ENCODE data around the gene TEKTIP1. TPM values are rescaled to one million over a fixed set of nuclear protein-coding genes. Genes with fewer than 3 reads are reported as not detected.

Gene TEKTIP1
- not detected in 2 replicates for total RNA-seq

DNA sequence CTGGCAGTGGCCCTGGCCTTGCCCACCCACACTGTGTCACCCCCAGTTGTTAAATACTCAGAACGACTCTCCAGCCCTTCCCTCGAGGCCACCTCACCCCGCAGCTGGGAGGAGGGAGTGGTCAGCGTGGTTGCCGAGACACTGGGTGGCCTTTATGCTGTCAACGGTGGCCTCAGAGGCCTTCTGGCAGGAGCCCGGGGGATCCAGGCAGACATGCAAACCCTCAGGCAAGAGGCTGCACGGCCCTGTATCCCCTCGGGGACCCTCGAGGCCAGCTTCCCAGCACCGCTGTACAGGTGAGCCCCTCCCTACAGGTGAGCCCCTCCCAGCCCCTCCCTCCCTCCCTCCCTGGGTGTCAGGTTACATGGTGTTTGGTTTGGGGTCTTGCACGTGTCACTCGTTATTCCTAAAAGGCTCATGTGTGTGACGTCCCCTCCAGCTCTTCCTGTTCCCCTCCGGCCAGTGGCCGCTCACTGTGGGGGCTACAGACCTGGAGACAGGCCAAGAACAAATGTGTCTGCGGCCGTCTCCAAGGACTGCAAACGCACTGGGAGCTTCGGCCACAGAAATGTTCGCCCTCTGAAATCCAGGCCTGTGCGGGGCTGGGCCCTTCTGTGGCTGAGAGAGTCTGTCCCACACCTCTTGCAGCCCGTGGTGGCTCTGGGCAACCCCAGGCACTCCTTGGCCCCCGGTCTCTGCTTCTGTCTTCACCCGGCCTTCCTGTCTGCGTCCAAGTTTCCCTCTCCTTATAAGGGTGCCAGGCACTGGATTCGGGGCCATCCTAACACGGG is at the start of gene TEKTIP1:
TSS of gene TEKTIP1 (plus strand) at position 210 of the 791 bp plus-strand sequence. CDS start at position 214, 4 bp downstream.

DNA sequence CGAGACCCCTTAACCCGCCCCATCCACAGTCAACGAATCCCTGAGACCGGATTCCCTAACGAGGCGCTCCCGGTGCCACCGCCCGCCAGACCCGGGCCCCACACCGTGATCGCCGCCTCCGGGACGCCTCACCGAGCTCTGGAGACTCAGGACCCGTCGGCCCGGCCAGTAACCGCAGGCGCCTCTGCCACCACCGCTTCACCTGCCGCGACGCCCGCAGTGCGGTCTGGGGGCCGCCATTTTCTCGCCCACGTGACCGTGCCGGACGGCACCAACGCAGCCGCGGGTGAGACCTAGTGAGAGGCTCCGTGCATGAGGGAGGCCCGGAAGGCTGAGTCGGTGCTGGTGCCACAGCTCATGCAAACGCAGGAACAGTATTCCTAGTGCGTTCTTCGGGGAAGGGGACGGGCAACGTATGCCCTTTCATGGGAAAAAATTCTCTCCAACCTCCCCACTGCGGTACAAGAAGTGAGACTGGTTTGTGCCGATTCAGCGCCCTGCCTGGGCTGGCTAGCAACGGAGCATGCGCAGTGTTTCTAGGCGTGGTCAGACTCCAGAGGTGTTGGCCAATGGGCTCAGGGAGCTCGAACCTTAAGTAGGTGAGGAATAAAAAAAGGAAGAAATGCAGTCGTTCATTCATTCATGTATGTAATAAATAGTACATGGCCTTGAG is 38.4 kb upstream of the TEKTIP1 start, which contains the start of gene DOHH:
TSS of gene DOHH (minus strand) at position 246 of the 673 bp plus-strand sequence. CDS start 3,860 bp downstream, outside the sequence.

DNA sequence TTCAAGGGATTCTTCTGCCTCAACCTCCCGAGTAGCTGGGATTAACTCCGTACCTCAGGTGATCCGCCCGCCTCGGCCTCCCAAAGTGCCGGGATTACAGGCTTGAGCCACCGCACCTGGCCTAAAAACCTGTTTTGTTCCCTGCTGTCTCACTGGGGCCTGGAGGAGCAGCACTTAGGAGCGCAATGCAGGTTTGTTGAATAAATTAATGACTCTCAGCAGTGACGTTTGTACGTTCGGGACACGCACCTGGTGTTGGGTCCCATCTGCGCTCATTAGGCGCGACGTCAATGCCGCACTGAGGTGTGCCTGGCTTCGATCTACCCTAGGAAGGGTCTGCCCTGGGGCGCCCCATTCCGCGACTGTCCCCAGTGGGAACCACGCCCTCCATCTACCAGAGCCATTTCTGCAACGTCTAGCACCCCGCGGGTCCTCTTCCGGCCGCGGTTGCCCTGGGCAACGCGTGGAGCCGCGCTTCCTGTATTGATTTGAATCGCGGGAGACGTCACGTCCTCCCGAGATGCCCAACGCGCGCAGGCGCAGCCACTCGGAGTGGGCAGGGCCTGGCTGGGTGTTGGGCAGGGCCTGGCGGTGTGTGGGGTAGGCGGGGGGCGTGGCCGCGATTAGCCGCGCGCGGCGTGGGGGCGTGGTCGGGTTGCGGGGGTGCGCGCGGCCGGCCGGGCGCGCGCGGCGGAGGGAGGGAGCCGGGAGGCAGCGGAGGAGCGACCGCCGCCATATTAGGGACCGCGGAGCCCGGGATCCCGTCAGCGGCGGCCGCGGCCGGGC is 33.2 kb upstream of the TEKTIP1 start, which contains the start of gene FZR1:
TSS of gene FZR1 (plus strand) at position 714 of the 786 bp plus-strand sequence. CDS start 16,679 bp downstream, outside the sequence.

DNA sequence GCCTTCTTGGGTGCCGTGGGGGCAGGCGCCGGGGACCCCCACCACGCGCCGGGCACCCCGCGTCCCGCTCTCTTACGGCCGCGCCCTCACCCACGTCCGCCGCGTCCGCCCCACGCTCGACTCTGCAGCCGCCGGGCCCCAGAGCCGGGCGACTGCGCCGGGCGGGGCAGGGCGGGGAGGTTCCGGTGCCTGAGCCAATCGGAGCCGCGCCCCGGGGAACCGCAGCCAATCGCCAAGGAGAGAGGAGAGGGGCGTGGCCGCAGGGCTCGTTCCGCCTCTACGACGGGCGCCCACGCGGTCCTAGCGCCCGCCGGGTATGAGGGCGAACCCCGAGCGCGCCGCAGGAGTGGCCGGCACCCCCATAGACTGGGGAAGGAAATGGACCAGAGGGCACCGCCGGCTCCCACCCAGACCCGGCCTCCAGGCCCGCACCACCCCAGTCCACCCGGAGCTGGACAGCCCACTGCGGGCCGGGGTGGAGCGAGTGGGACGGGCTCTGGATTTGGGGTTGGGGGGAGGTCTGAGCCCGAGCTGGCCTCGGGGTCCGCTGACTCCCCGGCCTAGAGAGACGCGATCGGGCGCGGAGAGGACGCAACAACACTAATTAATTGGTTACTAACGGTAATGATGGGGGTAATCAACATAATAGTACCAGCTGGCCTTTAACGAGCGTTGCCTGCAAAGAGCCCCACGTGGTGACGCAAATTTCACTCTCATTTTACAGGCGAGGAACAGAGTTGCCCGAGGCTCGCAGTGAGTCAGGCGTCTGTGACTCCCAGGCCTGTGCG is 18.7 kb downstream of the TEKTIP1 start, which contains the start of gene MFSD12:
TSS of gene MFSD12 (minus strand) at position 126 of the 788 bp plus-strand sequence. CDS start 183 bp downstream, outside the sequence.

DNA sequence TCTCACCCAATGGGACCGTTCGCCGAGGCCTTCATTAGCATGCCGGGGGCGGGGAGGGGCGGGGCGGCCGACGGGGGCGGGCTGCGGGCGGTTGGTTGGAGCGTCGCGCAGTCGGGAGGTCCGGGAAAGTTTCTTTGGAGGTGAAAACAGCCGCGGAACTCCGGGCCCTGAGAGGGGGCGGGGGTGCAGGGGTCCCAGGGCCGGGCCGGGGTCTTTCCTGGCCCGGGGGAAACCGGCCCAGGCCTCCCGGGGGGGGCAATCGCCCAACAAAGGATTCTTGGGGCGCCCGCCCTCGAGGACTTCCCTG is 33.8 kb downstream of the TEKTIP1 start, which contains the start of gene HMG20B:
TSS of gene HMG20B (plus strand) at position 90 of the 307 bp plus-strand sequence. CDS start 366 bp downstream, outside the sequence.

DNA sequence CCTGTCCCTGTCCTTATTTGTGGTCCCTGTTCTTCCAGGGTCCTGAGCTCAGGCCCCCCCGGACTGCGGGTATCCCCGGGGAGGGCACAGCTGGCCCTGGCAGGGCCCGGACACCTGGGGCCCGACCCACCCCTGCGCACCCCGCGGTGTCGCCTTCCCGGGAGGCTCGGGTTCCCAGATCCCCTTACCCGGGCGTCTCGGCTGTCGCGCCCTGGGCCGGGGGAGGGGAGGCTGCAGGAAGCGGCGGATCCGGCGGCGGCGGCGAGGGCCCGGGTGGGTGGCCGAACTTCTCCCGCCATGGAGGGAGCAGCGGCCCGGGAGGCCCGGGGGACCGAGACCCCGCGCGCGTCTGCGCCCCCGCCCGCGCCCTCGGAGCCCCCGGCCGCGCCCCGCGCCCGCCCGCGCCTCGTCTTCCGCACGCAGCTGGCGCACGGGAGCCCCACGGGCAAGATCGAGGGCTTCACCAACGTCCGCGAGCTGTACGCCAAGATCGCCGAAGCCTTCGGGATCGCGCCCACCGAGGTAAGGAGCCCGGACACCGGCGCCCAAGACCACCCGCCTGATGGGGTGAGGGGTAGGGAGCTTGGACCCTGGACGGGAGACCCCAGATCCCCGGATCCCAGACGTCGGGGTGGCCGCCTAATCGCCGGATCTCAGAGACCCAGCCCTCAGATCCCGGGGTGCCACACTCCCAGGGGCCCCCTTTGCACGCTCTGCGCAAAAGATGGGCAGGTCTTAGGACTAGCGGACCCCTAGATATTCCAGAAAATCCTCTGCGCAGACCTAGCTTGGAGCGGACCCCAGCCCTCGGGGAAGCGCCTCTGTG is 46.5 kb downstream of the TEKTIP1 start, which contains the start of gene GIPC3:
TSS of gene GIPC3 (plus strand) at position 178 of the 826 bp plus-strand sequence. CDS start at position 298, 120 bp downstream.

Other genes with a start within 250 kb of the TEKTIP1 start
- gene NFIC, start 172.6 kb upstream of the TEKTIP1 start, total RNA-seq, result 36.3 and 65.0 TPM in 2 replicates
- gene SMIM24, start 58.6 kb upstream of the TEKTIP1 start, total RNA-seq, result not detected in 2 replicates
- not detected in 2 replicates for gene SMIM44, start 55.7 kb upstream of the TEKTIP1 start, total RNA-seq
- gene DOHH, start 38.5 kb upstream of the TEKTIP1 start, total RNA-seq, result 12.2 and 18.8 TPM in 2 replicates
- gene FZR1, start 32.9 kb upstream of the TEKTIP1 start, total RNA-seq, result 16.2 and 19.4 TPM in 2 replicates
- gene MFSD12, start 18.4 kb downstream of the TEKTIP1 start, total RNA-seq, result 56.2 and 65.9 TPM in 2 replicates
- 92.5 and 95.8 TPM in 2 replicates for gene HMG20B, start 33.8 kb downstream of the TEKTIP1 start, total RNA-seq
- 0.12 and 0.34 TPM in 2 replicates for gene GIPC3, start 46.3 kb downstream of the TEKTIP1 start, total RNA-seq
- 0.47 and 1.4 TPM in 2 replicates for gene TBXA2R, start 67.7 kb downstream of the TEKTIP1 start, total RNA-seq
- gene CACTIN, start 87.6 kb downstream of the TEKTIP1 start, total RNA-seq, result 21.6 and 23.5 TPM in 2 replicates
- 37.3 and 42.4 TPM in 2 replicates for gene PIP5K1C, start 161.3 kb downstream of the TEKTIP1 start, total RNA-seq
- not detected in 2 replicates for gene TJP3, start 169.2 kb downstream of the TEKTIP1 start, total RNA-seq
- gene APBA3, start 222.5 kb downstream of the TEKTIP1 start, total RNA-seq, result 21.4 and 25.8 TPM in 2 replicates
- gene MRPL54, start 223.5 kb downstream of the TEKTIP1 start, total RNA-seq, result 45.7 and 68.4 TPM in 2 replicates
- gene RAX2, start 233.1 kb downstream of the TEKTIP1 start, total RNA-seq, result not detected in 2 replicates
- not detected in 2 replicates for gene MATK, start 247.2 kb downstream of the TEKTIP1 start, total RNA-seq

All from pericardium fibroblast (primary cell).